MV-4-11 (cell line): ENCODE data around the gene ATXN10.
"Not testable (repeated sequence)": the region's sequence is repeated elsewhere in the genome, so short reads cannot be mapped to it uniquely, and the experiment has no call there.

ENCODE experiments used
- DNase-seq: peaks from one replicate; lab custom pipeline; 2025; lab: John Stamatoyannopoulos, UW

ATXN10 gene

DNA sequence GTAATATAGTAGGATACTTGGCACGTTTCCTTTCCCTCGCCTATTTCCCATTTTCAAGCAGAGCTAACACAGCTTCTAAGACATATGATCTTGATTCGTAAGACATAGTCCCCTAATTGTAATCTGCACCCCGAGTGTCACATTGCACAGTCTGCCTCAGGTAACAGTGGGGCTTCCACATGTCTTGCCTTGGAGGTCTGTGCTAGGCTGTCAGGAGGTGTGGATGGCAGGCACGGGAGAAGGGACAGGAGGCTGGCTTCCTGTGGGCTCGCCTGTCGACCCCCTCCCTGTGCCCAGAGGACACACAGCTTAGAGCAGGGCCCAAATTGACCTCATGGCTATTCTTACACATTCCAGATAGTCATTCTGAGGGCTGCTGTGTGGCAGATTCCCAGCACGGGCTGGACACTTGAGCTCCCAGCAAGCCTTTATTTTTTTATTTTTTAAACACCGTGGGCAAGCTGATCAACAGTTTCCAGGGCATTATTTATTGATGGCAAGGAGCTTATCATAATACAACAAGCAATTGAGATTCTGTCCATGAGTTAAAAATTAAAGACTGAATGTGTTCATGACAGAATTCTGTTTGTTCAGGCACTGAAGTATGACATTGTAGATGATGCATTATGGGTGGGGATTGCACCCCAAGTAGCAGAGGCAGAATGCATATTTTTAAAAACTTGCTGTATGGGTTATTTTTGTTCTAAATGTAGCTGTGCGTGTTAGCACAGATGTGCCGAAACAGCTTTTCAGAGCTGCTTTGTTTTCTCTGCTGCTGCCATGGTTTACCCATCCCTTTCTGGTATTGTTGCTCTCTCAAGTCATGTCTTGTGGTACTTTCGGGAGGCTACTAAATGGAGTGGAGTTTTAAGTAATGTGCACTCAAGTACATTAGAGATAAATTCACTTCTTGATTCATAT is 113.0 kb downstream of the ATXN10 start:
- no peak for DNase-seq

DNA sequence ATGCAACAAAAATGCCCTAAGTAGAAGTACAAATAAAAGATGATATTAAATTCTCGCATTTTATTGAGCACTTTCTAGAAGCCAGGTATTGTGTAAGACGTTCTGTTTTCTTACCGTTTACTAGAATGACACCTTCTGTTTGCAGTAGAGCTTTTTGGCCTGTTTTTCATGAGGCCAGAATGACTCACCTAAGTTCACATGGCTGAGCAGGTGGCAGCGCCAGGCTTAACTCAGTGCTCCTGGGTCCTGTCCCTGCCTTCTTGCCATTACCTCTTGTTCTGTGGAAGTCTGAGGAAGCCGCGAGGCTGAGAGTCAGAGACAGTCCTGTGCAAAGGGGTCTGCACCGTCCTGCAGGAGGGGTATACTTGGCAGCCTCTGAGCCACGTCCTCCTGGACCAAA is 113.8 kb downstream of the ATXN10 start:
- no peak for DNase-seq

DNA sequence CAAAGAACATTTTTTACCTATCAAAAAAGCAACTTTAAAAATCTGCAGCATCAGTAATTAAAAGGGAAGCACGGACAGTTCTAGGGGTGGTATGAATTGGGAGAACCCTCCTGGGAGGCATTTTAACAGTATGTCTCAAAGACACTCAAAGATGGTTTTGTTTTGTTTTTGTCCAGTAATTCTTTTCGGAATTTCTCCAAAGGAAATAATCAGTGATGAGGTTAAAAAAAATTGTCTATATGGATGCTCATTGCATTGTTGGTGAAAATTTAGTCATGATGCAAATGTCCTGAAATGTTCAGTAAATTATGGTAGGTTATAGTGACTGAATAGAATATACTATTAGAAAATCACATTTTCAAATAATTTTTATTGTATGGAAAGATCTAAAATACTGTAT is 115.1 kb downstream of the ATXN10 start:
- no peak for DNase-seq

DNA sequence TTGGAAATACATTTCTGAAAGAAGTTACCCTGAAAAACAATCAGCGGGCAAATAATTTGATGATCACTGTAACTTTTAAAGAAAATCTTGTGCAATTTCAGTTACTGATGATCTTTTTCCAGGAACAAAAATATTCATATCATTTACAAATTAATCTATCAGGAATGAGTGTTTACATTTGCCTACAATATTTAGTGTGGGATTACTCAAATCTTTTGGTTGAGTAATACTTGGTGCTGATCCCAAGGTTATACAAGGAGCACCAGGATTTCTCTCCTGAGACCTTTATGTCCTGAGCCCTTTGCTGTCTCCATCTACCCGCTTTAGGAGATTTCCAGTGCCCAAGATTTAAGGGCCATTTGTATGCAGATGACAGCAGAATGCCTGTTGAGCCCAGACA is 116.1 kb downstream of the ATXN10 start:
- DNase-seq = no peak

GRCh38 chr22:45788522-45788921 is 116.9 kb downstream of the ATXN10 start:
- no peak for DNase-seq

- no peak for DNase-seq
These were observed 118.8 kb downstream of the ATXN10 start for GRCh38 chr22:45790401-45790800.

DNA sequence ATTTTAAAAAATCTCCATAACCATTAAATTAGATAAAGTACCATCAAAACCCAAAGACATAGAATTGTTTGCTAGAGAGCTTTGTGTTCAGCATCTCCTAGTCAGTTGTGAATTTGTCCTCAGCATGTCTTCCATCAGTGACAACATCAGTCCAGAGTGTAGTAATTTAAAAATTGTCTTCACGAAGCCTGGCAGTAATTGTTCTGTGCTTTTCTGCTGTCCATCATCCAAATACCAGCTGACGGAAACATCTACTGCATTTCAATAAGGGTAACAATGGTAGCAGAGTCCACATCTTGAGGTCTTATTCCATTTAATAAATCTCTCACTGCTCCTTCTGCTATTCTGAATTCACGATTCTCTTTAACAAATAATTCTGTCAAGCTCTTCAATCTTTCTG is 121.5 kb downstream of the ATXN10 start:
- no peak for DNase-seq

GRCh38 chr22:45793892-45794291 is 122.3 kb downstream of the ATXN10 start:
- no peak for DNase-seq

- not testable (repeated sequence) for DNase-seq
These were observed 124.4 kb downstream of the ATXN10 start for GRCh38 chr22:45796009-45796408.

- peak; percentile 61 for DNase-seq
These were observed 127.7 kb downstream of the ATXN10 start for GRCh38 chr22:45799291-45799690.

DNA sequence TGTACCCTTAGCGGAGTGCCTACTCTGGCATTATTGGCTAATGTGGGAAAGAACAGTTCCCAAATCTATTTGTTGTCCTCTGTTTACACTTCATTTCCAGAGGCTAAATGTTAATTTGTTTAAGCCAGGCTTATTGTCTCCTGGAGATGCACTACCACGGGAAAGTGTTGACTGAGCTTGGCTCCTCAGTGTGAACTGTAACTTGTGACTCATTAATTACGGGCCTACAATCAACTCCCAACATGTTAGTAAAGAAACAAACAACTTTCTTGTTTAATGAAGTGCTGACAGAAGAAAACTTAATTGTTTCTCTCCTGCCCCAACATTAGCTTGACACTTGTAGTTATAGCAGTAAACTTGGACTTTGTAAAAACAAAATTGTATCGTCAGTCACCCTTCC is 130.4 kb downstream of the ATXN10 start:
- DNase-seq = no peak

- DNase-seq = no peak
These were observed 132.8 kb downstream of the ATXN10 start for GRCh38 chr22:45804319-45804985.

DNA sequence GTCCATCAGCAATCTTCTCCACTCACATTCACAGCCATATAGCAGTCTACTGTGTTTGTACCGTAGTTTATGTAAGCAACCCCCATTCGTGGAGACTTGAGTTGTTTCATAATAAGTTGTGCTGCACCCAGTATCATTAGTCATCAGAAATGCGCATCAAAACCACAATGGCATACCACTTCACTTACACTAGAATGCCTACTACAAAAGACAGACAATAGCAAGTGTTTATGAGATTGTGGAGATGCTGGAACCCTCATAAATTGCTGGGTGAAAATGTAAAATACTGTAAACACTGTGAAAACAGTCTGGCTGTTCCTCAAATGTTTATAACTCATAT is 133.3 kb downstream of the ATXN10 start:
- DNase-seq = peak; percentile 75

DNA sequence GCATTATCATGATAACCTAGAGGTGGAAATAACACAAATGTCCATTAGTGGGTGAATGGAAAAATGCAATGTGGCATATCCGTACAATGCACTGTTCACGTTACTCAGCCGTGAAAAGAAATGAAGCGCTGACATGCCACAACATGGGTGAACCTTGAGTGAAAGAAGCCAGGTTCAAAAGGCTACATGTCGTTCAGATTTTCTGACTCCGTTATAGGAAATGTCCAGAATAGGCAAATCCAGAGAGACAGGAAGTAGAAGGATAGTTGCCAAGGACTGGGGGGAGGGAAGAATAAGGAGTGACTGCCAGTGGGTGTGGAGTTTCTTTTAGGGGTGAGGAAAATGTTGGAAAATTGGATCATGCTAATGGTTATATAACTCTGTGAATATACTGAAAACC is 133.8 kb downstream of the ATXN10 start:
- DNase-seq = no peak

GRCh38 chr22:45807156-45807915 is 135.7 kb downstream of the ATXN10 start:
- no peak for DNase-seq

GRCh38 chr22:45812910-45813309 is 141.3 kb downstream of the ATXN10 start:
- no peak for DNase-seq

DNA sequence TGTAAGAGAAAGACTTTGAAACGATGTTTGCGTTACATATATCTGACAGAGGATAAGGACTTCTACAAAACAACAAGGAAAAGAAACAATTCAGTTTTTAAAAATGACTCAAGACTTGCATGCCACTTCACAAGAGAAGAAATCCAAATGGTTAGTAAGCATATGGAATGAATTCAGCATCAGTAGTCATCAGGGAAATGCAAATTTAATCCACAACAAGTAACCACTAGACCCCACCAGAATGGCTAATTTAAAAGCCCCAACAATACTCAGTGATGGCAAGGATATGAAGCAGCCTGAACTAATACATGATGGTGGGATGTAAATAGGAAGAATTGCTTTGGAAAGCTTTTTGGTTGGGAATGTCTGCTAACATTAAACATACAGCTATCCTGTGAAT is 142.6 kb downstream of the ATXN10 start:
- no peak for DNase-seq

GRCh38 chr22:45816776-45817175 is 145.1 kb downstream of the ATXN10 start:
- DNase-seq = no peak

GRCh38 chr22:45817745-45818423 is 146.2 kb downstream of the ATXN10 start:
- no peak for DNase-seq

DNA sequence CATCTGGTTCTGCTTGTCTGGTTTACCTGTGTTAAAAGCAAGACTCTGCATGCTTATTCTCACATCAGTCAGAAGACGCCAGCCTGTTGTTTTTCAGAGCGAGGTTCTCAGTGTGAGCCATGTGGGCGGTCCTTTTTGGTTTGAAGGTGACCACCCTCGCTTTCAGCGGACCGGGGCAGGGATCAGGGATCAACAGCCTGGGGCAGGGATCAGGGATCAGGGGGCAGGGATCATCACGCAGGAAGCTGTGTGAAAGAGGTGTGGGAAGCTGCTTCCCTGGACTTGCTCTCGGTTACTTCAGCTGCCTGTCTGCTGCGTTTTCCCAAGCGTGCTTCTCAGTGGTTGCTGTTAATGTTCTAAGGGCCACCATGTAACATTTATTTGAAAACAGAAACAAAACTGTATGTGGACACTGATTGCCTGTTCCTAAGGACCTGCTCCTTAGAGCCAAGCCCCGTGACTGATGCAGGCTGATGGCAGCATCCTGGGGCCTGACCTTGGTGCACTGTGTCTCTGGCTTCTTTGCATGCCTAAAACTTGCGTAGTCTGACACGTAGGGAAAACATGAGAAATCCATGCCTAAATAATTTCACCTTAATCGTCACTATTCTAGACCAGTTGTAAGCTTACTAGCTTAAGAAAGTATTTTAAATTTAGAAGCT is 146.9 kb downstream of the ATXN10 start:
- DNase-seq = no peak

GRCh38 chr22:45819305-45819704 is 147.7 kb downstream of the ATXN10 start:
- no peak for DNase-seq

- no peak for DNase-seq
These were observed 151.7 kb downstream of the ATXN10 start for GRCh38 chr22:45823336-45823735.
